Upper lobe of left lung (tissue), 4 donors: ENCODE results near the gene SYNPO.

Experiments used
- CTCF ChIP-seq, 6 experiments: fragments of 450-650 bp in 4 of 6; fragments of 200-600 bp in 2 of 6; sonication (generic) in 2 of 6; IDR thresholded peaks; one replicate each; pipeline ENCODE4 v1.5.1; 2016 to 2019; ENCODE audit warnings: antibody characterized with exemption in 6 of 6
- POLR2AphosphoS5 ChIP-seq, 2 donors: sonication (generic); formaldehyde crosslinking; IDR thresholded peaks; one replicate each; pipeline ENCODE4 v1.5.1; 2017; ENCODE audit warnings: antibody characterized with exemption in 2 of 2

GRCh38 chr5:150653762-150654556, 13.5 kb downstream of the SYNPO start:
- no peak for TF ChIP-seq CTCF (IDR thresholded peaks at IDR 0.05)
- no peak for TF ChIP-seq POLR2AphosphoS5 (IDR thresholded peaks at IDR 0.05)
